ENCODE data around the gene HMX1. TPM values are rescaled to one million over a fixed set of nuclear protein-coding genes. Genes with fewer than 3 reads are reported as not detected.

Gene HMX1
- total and polyA plus RNA-seq, 10 of the 15 experiments (the other 5 are each of a cell fraction or from before 2014, with no cell fraction given): not detected

DNA sequence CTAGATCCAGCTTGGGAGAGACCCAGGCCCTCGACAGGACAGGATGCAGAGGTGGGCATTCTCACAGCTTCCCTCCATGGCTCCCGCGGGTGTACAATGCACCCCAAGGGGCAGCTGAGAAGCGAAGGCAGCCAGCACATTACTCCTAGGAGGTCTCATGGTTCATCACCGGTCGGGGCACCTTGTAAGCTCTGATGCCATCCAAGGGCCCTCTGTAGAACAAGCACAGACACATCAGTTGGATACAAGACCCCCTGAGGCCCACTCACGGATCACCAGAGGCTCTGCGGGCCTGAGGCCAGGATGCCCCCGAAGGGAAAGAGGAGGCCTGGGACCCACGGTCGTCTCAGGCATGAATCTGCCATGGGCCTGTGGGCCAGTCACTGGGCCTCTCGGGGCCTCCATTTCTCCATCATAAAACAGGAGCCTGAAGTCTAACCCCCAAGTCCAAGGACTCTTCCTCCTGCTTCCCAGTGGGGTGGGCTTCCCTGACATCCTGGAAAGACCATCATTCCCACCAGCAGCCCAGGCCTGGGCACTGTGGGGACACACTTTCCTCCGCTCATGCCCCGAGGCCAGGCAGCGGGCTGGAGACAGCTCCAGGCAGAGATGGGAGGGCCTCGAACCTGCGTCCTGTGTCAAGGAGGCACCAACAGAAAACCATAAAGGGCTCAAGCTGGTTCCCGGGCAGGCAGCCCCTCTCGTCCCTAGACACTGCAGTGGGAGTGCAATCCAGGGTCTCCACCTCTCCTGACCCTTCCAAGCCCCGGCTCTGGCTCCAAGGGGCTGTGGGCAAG, 20.1 kb downstream of the HMX1 start:
- no peaks in the 10 kb centered on the region; the same call in 2 of the 3 replicates for H3K9me3 ChIP-seq (replicated peaks; ENCODE audit: control insufficient read depth, insufficient read depth, low read length)
- DNase-seq (ENCODE audit: low read depth, low spot score): no peak
- H3K79me2 ChIP-seq (ENCODE audit: control insufficient read depth, insufficient read depth, low read length): no peaks in the 10 kb centered on the region
- H2AFZ ChIP-seq (ENCODE audit: control insufficient read depth, low read depth, low read length): no peak overlapping the region
- ChIA-PET CTCF (no interaction called here), SMC1A (ENCODE audit: uncharacterized antibody, unreplicated experiment) (no interaction called here), RAD21 (ENCODE audit: unreplicated experiment) (no interaction called here), POLR2A (no interaction called here)
- no peak overlapping the region for H3K9ac ChIP-seq (ENCODE audit: control insufficient read depth, insufficient read depth, low read length)
- no peak for ATAC-seq
- no TSS peak for BruUV-seq (replicated peaks)
- H3K4me2 ChIP-seq (ENCODE audit: control insufficient read depth, insufficient read depth): no peak overlapping the region
- no peaks in the 10 kb centered on the region for H3K36me3 ChIP-seq (ENCODE audit: control insufficient read depth in 2 of 2, insufficient read depth in 2 of 2, low read length in 1 of 2)
- WGBS (ENCODE audit: insufficient coverage, insufficient replicate concordance, low lambda C conversion rate, missing lambda C conversion rate): 17% methylated on average over 19 of the region's 20 CpGs
- in situ Hi-C loops (cut with MboI) (no loop called here), intact Hi-C loops (cut with micrococcal nuclease; ENCODE audit: unreplicated experiment) (no loop called here)
- H4K20me1 ChIP-seq (ENCODE audit: control insufficient read depth, insufficient read depth): no peaks in the 10 kb centered on the region
- no peak for FAIRE-seq
- H3K4me3 ChIP-seq: no peak overlapping the region
- H3K27ac ChIP-seq (ENCODE audit: control insufficient read depth, insufficient read depth): no peak overlapping the region
- no peaks in the 10 kb centered on the region for H3K4me1 ChIP-seq (ENCODE audit: control insufficient read depth, insufficient read depth, low read length)
- no peaks in the 10 kb centered on the region for H3K27me3 ChIP-seq (replicated peaks in 1 of 2; ENCODE audit: control insufficient read depth in 2 of 2, insufficient read depth in 2 of 2, low read length in 1 of 2)
- TF ChIP-seq, protein P1, sequence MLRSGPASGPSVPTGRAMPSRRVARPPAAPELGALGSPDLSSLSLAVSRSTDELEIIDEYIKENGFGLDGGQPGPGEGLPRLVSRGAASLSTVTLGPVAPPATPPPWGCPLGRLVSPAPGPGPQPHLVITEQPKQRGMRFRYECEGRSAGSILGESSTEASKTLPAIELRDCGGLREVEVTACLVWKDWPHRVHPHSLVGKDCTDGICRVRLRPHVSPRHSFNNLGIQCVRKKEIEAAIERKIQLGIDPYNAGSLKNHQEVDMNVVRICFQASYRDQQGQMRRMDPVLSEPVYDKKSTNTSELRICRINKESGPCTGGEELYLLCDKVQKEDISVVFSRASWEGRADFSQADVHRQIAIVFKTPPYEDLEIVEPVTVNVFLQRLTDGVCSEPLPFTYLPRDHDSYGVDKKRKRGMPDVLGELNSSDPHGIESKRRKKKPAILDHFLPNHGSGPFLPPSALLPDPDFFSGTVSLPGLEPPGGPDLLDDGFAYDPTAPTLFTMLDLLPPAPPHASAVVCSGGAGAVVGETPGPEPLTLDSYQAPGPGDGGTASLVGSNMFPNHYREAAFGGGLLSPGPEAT (IDR thresholded peaks at IDR 0.05; ENCODE audit: low read depth): no peak
- TF ChIP-seq CBX5 (IDR thresholded peaks at IDR 0.05; ENCODE audit: low read depth) (no peak), SIN3A (IDR thresholded peaks at IDR 0.05; ENCODE audit: low read depth, low read length) (no peak), CREB1 (IDR thresholded peaks at IDR 0.05; ENCODE audit: low read depth) (no peak), ZNF217 (IDR thresholded peaks at IDR 0.05) (no peak), CBFB (IDR thresholded peaks at IDR 0.05; ENCODE audit: low read depth) (no peak), HDGF (IDR thresholded peaks at IDR 0.05) (no peak), ZSCAN29 (IDR thresholded peaks at IDR 0.05) (no peak), NFIC (IDR thresholded peaks at IDR 0.05; ENCODE audit: low read depth, low read length) (no peak), NFYA (IDR thresholded peaks at IDR 0.05; ENCODE audit: borderline replicate concordance, low read depth, low read length) (no peak), NFXL1 (IDR thresholded peaks at IDR 0.05; ENCODE audit: borderline replicate concordance) (no peak), MYC (IDR thresholded peaks at IDR 0.05; ENCODE audit: insufficient read depth, insufficient read length, insufficient replicate concordance, low read length, severe bottlenecking) (no peak), MTA2 (IDR thresholded peaks at IDR 0.05; ENCODE audit: low read depth) (no peak)
- TF ChIP-seq, protein P2, sequence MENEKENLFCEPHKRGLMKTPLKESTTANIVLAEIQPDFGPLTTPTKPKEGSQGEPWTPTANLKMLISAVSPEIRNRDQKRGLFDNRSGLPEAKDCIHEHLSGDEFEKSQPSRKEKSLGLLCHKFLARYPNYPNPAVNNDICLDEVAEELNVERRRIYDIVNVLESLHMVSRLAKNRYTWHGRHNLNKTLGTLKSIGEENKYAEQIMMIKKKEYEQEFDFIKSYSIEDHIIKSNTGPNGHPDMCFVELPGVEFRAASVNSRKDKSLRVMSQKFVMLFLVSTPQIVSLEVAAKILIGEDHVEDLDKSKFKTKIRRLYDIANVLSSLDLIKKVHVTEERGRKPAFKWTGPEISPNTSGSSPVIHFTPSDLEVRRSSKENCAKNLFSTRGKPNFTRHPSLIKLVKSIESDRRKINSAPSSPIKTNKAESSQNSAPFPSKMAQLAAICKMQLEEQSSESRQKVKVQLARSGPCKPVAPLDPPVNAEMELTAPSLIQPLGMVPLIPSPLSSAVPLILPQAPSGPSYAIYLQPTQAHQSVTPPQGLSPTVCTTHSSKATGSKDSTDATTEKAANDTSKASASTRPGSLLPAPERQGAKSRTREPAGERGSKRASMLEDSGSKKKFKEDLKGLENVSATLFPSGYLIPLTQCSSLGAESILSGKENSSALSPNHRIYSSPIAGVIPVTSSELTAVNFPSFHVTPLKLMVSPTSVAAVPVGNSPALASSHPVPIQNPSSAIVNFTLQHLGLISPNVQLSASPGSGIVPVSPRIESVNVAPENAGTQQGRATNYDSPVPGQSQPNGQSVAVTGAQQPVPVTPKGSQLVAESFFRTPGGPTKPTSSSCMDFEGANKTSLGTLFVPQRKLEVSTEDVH (IDR thresholded peaks at IDR 0.05; ENCODE audit: low read depth, partially characterized antibody): no peak
- TF ChIP-seq, protein P3, sequence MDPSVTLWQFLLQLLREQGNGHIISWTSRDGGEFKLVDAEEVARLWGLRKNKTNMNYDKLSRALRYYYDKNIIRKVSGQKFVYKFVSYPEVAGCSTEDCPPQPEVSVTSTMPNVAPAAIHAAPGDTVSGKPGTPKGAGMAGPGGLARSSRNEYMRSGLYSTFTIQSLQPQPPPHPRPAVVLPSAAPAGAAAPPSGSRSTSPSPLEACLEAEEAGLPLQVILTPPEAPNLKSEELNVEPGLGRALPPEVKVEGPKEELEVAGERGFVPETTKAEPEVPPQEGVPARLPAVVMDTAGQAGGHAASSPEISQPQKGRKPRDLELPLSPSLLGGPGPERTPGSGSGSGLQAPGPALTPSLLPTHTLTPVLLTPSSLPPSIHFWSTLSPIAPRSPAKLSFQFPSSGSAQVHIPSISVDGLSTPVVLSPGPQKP (IDR thresholded peaks at IDR 0.05; ENCODE audit: low read depth, low read length): no peak
- TF ChIP-seq, protein P4, sequence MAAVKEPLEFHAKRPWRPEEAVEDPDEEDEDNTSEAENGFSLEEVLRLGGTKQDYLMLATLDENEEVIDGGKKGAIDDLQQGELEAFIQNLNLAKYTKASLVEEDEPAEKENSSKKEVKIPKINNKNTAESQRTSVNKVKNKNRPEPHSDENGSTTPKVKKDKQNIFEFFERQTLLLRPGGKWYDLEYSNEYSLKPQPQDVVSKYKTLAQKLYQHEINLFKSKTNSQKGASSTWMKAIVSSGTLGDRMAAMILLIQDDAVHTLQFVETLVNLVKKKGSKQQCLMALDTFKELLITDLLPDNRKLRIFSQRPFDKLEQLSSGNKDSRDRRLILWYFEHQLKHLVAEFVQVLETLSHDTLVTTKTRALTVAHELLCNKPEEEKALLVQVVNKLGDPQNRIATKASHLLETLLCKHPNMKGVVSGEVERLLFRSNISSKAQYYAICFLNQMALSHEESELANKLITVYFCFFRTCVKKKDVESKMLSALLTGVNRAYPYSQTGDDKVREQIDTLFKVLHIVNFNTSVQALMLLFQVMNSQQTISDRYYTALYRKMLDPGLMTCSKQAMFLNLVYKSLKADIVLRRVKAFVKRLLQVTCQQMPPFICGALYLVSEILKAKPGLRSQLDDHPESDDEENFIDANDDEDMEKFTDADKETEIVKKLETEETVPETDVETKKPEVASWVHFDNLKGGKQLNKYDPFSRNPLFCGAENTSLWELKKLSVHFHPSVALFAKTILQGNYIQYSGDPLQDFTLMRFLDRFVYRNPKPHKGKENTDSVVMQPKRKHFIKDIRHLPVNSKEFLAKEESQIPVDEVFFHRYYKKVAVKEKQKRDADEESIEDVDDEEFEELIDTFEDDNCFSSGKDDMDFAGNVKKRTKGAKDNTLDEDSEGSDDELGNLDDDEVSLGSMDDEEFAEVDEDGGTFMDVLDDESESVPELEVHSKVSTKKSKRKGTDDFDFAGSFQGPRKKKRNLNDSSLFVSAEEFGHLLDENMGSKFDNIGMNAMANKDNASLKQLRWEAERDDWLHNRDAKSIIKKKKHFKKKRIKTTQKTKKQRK (IDR thresholded peaks at IDR 0.05; ENCODE audit: low read depth, low read length): no peak
